HUES48 (cell line): ENCODE measurements around the gene CNOT10.
"Not testable (repeated sequence)": the region's sequence is repeated elsewhere in the genome, so short reads cannot be mapped to it uniquely, and the experiment has no call there.

ENCODE experiments used
- H3K27ac ChIP-seq: one replicate; pipeline ENCODE4 v1.7.0; 2013; ENCODE audit warnings: low read depth, low read length, inconsistent platforms
- H3K27me3 ChIP-seq: 2 replicates; pipeline ENCODE4 v1.6.1; 2013; ENCODE audit warnings: mild to moderate bottlenecking, low read length; ENCODE audit not compliant: control insufficient read depth, insufficient read depth
- H3K36me3 ChIP-seq: 2 replicates; pipeline ENCODE4 v1.6.1; 2013; ENCODE audit warnings: low read length; ENCODE audit not compliant: control insufficient read depth, insufficient read depth
- H3K4me1 ChIP-seq: 2 replicates; pipeline ENCODE4 v1.6.1; 2013; ENCODE audit warnings: mild to moderate bottlenecking, low read length; ENCODE audit not compliant: control insufficient read depth, insufficient read depth
- H3K4me3 ChIP-seq: 2 replicates; pipeline ENCODE4 v1.5.1; 2013; ENCODE audit warnings: mild to moderate bottlenecking, low read depth, low read length
- H3K9ac ChIP-seq: 2 replicates; pipeline ENCODE4 v1.6.1; 2013; ENCODE audit warnings: mild to moderate bottlenecking, low read depth, low read length, moderate library complexity
- H3K9me3 ChIP-seq: 2 replicates; pipeline ENCODE4 v1.6.1; 2013; ENCODE audit warnings: low read length; ENCODE audit not compliant: control insufficient read depth, insufficient read depth

CNOT10 gene

GRCh38 chr3:32712506-32713055, 27.6 kb downstream of the CNOT10 start:
- Histone ChIP-seq H3K27ac (no peak overlapping the region), H3K36me3 (peaks cover 93% of the 10 kb centered on the region)

GRCh38 chr3:32713181-32713580, 28.2 kb downstream of the CNOT10 start:
- H3K9me3 ChIP-seq: no peaks in the 10 kb centered on the region
- H3K4me1 ChIP-seq: no peaks in the 10 kb centered on the region
- H3K9ac ChIP-seq: no peak overlapping the region
- no peak overlapping the region for H3K4me3 ChIP-seq
- no peaks in the 10 kb centered on the region for H3K27me3 ChIP-seq
- no peak overlapping the region for H3K27ac ChIP-seq
- peaks cover 97% of the 10 kb centered on the region for H3K36me3 ChIP-seq

More at GRCh38 chr3:32712506-32713055, 27.6 kb downstream of the CNOT10 start:
- no peaks in the 10 kb centered on the region for H3K27me3 ChIP-seq
- H3K4me3 ChIP-seq: no peak overlapping the region
- H3K9me3 ChIP-seq: no peaks in the 10 kb centered on the region
- H3K9ac ChIP-seq: no peak overlapping the region
- no peaks in the 10 kb centered on the region for H3K4me1 ChIP-seq

DNA sequence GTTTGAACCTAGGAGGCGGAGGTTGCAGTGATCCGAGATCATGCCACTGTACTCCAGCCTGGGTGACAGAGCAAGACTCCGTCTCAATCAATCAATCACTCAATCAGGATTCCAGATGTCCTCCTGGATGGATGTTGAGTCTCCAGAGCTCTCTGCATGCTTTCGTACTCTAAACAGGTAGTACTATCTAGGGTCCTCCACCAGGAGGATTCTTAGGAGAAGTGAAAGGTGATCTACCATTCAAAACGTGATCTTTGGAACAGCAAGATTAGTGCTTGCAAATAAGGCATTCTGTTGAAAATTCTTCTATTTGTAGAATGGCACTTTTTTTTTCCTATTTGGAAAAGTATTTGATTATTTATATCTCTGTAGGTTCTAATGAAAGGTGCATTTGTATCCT, 34.3 kb downstream of the CNOT10 start:
- Histone ChIP-seq H3K36me3 (peaks cover 65% of the 10 kb centered on the region), H3K4me3 (no peak overlapping the region), H3K27me3 (no peaks in the 10 kb centered on the region), H3K9me3 (no peaks in the 10 kb centered on the region), H3K27ac (no peak overlapping the region), H3K4me1 (no peaks in the 10 kb centered on the region), H3K9ac (no peak overlapping the region)

- Histone ChIP-seq H3K9ac (no peak overlapping the region), H3K36me3 (peaks cover 60% of the 10 kb centered on the region), H3K4me1 (no peaks in the 10 kb centered on the region), H3K27ac (no peak overlapping the region), H3K4me3 (no peak overlapping the region), H3K27me3 (no peaks in the 10 kb centered on the region), H3K9me3 (no peaks in the 10 kb centered on the region)
These were observed 34.9 kb downstream of the CNOT10 start for GRCh38 chr3:32719931-32720330.

GRCh38 chr3:32725721-32726120, 40.7 kb downstream of the CNOT10 start:
- Histone ChIP-seq H3K27ac (no peak overlapping the region), H3K36me3 (peaks cover 48% of the 10 kb centered on the region), H3K9me3 (no peaks in the 10 kb centered on the region), H3K9ac (no peak overlapping the region), H3K27me3 (no peaks in the 10 kb centered on the region), H3K4me1 (no peaks in the 10 kb centered on the region), H3K4me3 (no peak overlapping the region)

GRCh38 chr3:32733631-32734229, 48.7 kb downstream of the CNOT10 start:
- Histone ChIP-seq H3K4me1 (peaks cover 19% of the 10 kb centered on the region), H3K27me3 (no peaks in the 10 kb centered on the region), H3K9me3 (no peaks in the 10 kb centered on the region), H3K9ac (no peak overlapping the region), H3K4me3 (no peak overlapping the region), H3K27ac (peak overlapping the region; percentile 68), H3K36me3 (peaks cover 35% of the 10 kb centered on the region)

GRCh38 chr3:32734756-32735155, 49.8 kb downstream of the CNOT10 start:
- Histone ChIP-seq H3K9ac (no peak overlapping the region), H3K9me3 (no peaks in the 10 kb centered on the region), H3K4me1 (peaks cover 19% of the 10 kb centered on the region), H3K27me3 (no peaks in the 10 kb centered on the region), H3K36me3 (peaks cover 36% of the 10 kb centered on the region), H3K27ac (peak overlapping the region; percentile 68), H3K4me3 (no peak overlapping the region)

- peaks cover 40% of the 10 kb centered on the region for H3K36me3 ChIP-seq
- H3K9ac ChIP-seq, H3K4me3 ChIP-seq: not testable (repeated sequence)
These were observed 58.5 kb downstream of the CNOT10 start for GRCh38 chr3:32743470-32743869.

DNA sequence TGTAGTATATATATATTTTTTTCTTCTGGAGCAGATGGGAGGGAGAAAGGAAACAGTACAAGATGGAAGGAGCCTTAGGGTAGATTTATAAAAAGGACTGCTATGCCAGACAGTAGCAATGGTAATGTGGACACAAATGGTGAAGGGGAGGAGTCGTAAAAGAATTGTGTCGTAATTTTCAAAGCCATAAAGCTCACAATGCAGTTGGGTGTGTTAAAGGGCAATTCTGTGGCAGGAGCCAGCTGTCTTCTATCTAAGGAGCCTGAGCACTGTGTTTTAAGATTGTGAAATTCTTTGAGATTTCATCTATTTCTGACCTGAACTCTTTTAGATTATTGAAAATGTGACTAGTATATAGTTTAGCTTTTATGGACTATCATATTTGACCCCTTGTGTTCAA, 58.9 kb downstream of the CNOT10 start:
- H3K36me3 ChIP-seq: peaks cover 40% of the 10 kb centered on the region

More at GRCh38 chr3:32743470-32743869, 58.5 kb downstream of the CNOT10 start:
- H3K27me3 ChIP-seq, H3K27ac ChIP-seq, H3K4me1 ChIP-seq, H3K9me3 ChIP-seq: not testable (repeated sequence)

DNA sequence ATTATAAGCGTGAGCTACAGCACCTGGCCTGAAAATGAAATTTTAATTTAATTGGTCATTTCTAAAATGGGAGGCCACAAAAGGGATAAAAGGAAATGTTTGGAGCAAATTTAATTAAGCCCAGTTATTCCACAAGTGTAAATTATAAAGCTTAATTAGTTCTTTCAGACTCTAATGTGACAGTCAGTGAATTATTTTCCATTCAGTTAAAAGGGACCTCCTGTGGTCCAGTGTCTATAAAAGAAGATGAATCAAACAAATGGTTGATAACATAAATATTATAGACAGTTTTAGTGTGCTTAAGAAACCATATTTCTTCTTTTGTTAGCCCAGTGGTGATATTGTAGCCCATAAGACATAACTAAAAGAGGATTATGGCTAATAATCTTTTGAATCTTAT, 66.4 kb downstream of the CNOT10 start:
- Histone ChIP-seq H3K36me3 (peaks cover 14% of the 10 kb centered on the region), H3K27me3 (no peaks in the 10 kb centered on the region), H3K4me3 (no peak overlapping the region), H3K9me3 (no peaks in the 10 kb centered on the region), H3K9ac (no peak overlapping the region), H3K4me1 (peaks cover 4% of the 10 kb centered on the region; the same call in 1 of the 2 replicates), H3K27ac (no peak overlapping the region)

More for the DNA sequence above, 58.9 kb downstream of the CNOT10 start:
- no peak overlapping the region for H3K27ac ChIP-seq
- H3K9me3 ChIP-seq: 0 out of 2 replicates have a peak, but pooled peaks cover 3% of the 10 kb centered on the region
- no peaks in the 10 kb centered on the region for H3K4me1 ChIP-seq
- no peak overlapping the region for H3K9ac ChIP-seq
- no peak overlapping the region for H3K4me3 ChIP-seq
- no peaks in the 10 kb centered on the region for H3K27me3 ChIP-seq

DNA sequence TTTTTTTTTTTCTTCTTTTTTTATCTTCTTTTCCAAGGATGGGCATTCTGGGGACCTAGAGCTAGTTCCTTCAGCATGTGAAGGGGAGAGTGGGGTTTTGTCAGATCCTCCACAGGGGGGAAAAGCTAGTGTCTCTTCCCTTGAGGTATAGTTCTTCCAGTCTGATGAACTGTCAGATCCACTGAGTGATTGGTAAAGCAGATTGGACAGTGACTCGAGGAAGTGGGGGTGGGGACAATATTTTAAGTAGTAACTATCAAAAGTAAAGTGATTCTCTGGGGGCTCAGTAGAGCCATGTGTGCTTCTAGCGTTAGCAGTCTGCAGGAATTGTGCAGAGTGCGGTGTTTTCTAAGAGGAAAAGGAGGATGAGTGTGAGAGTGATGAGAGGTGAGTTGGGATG, 70.8 kb downstream of the CNOT10 start:
- peaks cover 4% of the 10 kb centered on the region; the same call in 1 of the 2 replicates for H3K4me1 ChIP-seq
- no peak overlapping the region for H3K4me3 ChIP-seq
- no peak overlapping the region for H3K9ac ChIP-seq
- H3K27ac ChIP-seq: no peak overlapping the region
- H3K9me3 ChIP-seq: no peaks in the 10 kb centered on the region
- no peaks in the 10 kb centered on the region for H3K27me3 ChIP-seq
- peaks cover 28% of the 10 kb centered on the region for H3K36me3 ChIP-seq
